CD14-positive monocyte (primary cell): Measurements from ENCODE around the gene METTL16. TPM values are rescaled to one million over a fixed set of nuclear protein-coding genes. Genes with fewer than 3 reads are reported as not detected.
A peak's percentile ranks its signal among the peaks of the same experiment; 100 is the strongest.
"Not testable (repeated sequence)": the region's sequence is repeated elsewhere in the genome, so short reads cannot be mapped to it uniquely, and the experiment has no call there.

ENCODE experiments used
- DNase-seq, 3 donors: peaks; one replicate each; pipeline ENCODE4 v3.0.0-alpha.2; 2011 to 2022
- H2AFZ ChIP-seq: 2 replicates; pipeline ENCODE4 v1.6.0; 2012; ENCODE audit warnings: mild to moderate bottlenecking, low read depth, low read length, inconsistent platforms; ENCODE audit not compliant: insufficient read depth, poor library complexity, severe bottlenecking
- H3K27ac ChIP-seq, 2 donors: 1 replicate in 1 of 2; 2 replicates in 1 of 2; pipeline ENCODE4 v1.5.1; 2012 to 2013; ENCODE audit warnings: low read length in 2 of 2, control low read depth in 1 of 2, inconsistent platforms in 1 of 2, low read depth in 1 of 2, mild to moderate bottlenecking in 1 of 2
- H3K27me3 ChIP-seq, 2 donors: one replicate each; pipeline versions ENCODE4 v1.6.0 to v1.6.1; 2011 to 2013; ENCODE audit warnings: low read length in 2 of 2; ENCODE audit not compliant: control insufficient read depth in 2 of 2, insufficient read depth in 2 of 2
- H3K36me3 ChIP-seq, 2 donors: replicated peaks in 1 of 2; 1 replicate in 1 of 2; 2 replicates in 1 of 2; pipeline versions ENCODE4 v1.5.1 to v1.6.1; 2012 to 2013; ENCODE audit warnings: low read length in 2 of 2, control low read depth in 1 of 2, inconsistent platforms in 1 of 2, mild to moderate bottlenecking in 1 of 2; ENCODE audit not compliant: insufficient read depth in 2 of 2, control insufficient read depth in 1 of 2
- H3K4me1 ChIP-seq, 2 donors: 1 replicate in 1 of 2; 2 replicates in 1 of 2; pipeline versions ENCODE4 v1.5.1 to v1.6.1; 2012 to 2013; ENCODE audit warnings: low read length in 2 of 2, control low read depth in 1 of 2, inconsistent platforms in 1 of 2, mild to moderate bottlenecking in 1 of 2, moderate library complexity in 1 of 2; ENCODE audit not compliant: insufficient read depth in 2 of 2, control insufficient read depth in 1 of 2
- H3K4me2 ChIP-seq: replicated peaks from 2 replicates; pipeline ENCODE3; 2012; ENCODE audit warnings: low read length, moderate library complexity, mild to moderate bottlenecking; ENCODE audit not compliant: poor library complexity, severe bottlenecking; ENCODE audit errors: extremely low read depth
- H3K4me3 ChIP-seq, 3 experiments: fragments of 200-600 bp in 1 of 3; sonication (generic) in 1 of 3; replicated peaks in 1 of 3; 1 replicate in 2 of 3; 2 replicates in 1 of 3; pipeline ENCODE4 v1.5.1; 2011 to 2013; ENCODE audit warnings: low read length in 3 of 3, mild to moderate bottlenecking in 3 of 3, control low read depth in 2 of 3, low read depth in 2 of 3, inconsistent platforms in 1 of 3, moderate library complexity in 1 of 3
- H3K79me2 ChIP-seq: 2 replicates; pipeline ENCODE4 v1.6.0; 2012; ENCODE audit warnings: mild to moderate bottlenecking, control low read depth, inconsistent platforms, low read length, moderate library complexity; ENCODE audit not compliant: insufficient read depth
- H3K9ac ChIP-seq: 2 replicates; pipeline ENCODE4 v1.6.0; 2017; ENCODE audit warnings: low read length, mild to moderate bottlenecking; ENCODE audit not compliant: insufficient read depth, poor library complexity, severe bottlenecking
- H3K9me3 ChIP-seq, 2 donors: replicated peaks in 1 of 2; 1 replicate in 1 of 2; 2 replicates in 1 of 2; pipeline versions ENCODE4 v1.5.1 to v1.6.1; 2012 to 2013; ENCODE audit warnings: low read length in 2 of 2, control low read depth in 1 of 2; ENCODE audit not compliant: control insufficient read depth in 1 of 2, insufficient read depth in 1 of 2
- H4K20me1 ChIP-seq: 2 replicates; pipeline ENCODE4 v1.6.0; 2012; ENCODE audit warnings: mild to moderate bottlenecking, low read length, control low read depth, moderate library complexity; ENCODE audit not compliant: insufficient read depth
- H3K27ac Mint-ChIP-seq, 7 donors: one replicate each; pipeline ENCODE4 v1.8.0; 2020; ENCODE audit warnings: mild to moderate bottlenecking in 7 of 7, mixed read lengths in 7 of 7, moderate library complexity in 6 of 7, inconsistent platforms in 2 of 7
- H3K27me3 Mint-ChIP-seq, 3 donors: one replicate each; pipeline ENCODE4 v1.8.0; 2021 to 2022; ENCODE audit warnings: low read depth in 3 of 3, mild to moderate bottlenecking in 3 of 3, mixed read lengths in 3 of 3, moderate library complexity in 3 of 3, inconsistent platforms in 1 of 3
- H3K36me3 Mint-ChIP-seq, 2 donors: one replicate each; pipeline ENCODE4 v1.8.0; 2020; ENCODE audit warnings: mixed read lengths in 2 of 2, inconsistent platforms in 1 of 2, mild to moderate bottlenecking in 1 of 2
- H3K4me1 Mint-ChIP-seq: one replicate; pipeline ENCODE4 v1.8.0; 2020; ENCODE audit warnings: mild to moderate bottlenecking, mixed read lengths
- H3K4me3 Mint-ChIP-seq, 2 donors: one replicate each; pipeline ENCODE4 v1.8.0; 2020; ENCODE audit warnings: mild to moderate bottlenecking in 2 of 2, mixed read lengths in 2 of 2, moderate library complexity in 1 of 2
- H3K9me3 Mint-ChIP-seq, 7 donors: one replicate each; pipeline ENCODE4 v1.8.0; 2020 to 2022; ENCODE audit warnings: mixed read lengths in 7 of 7, mild to moderate bottlenecking in 6 of 7, moderate library complexity in 6 of 7, inconsistent platforms in 2 of 7
- WGBS: methylation state at CpG from one replicate; pipeline ENCODE4 v1.1.5; 2013; ENCODE audit warnings: missing lambda C conversion rate; ENCODE audit not compliant: insufficient coverage; 5-methylcytosine and 5-hydroxymethylcytosine counted together
- intact Hi-C, 2 donors: fragments of 100-400 bp; cut with micrococcal nuclease; formaldehyde crosslinking; loops; one replicate each; pipeline versions ENCODE4 v1.15.0 to v1.15.1; 2023
- polyA plus RNA-seq, 3 donors: library from polyadenylated mRNA; depleted of rRNA in 1 of 3; unstranded in 2 of 3; stranded (reverse) in 1 of 3; fragments of 300-500 nt in 2 of 3; fragments of >200 nt in 1 of 3; fragmentation: Illumina TruSeq in 2 of 3; gene quantifications; 1 replicate in 2 of 3; 2 replicates in 1 of 3; pipeline ENCODE4 v1.2.3, GENCODE V29; 2012 to 2021
- TF ChIP-seq, protein P1 (sequence below): fragments of 200-600 bp; IDR thresholded peaks from one replicate; pipeline ENCODE4 v1.8.0; 2022; ENCODE audit warnings: antibody characterized with exemption, mild to moderate bottlenecking

The METTL16 gene
- polyA plus RNA-seq, 3 donors: 3.0 to 8.0 (median 4.7) TPM

DNA sequence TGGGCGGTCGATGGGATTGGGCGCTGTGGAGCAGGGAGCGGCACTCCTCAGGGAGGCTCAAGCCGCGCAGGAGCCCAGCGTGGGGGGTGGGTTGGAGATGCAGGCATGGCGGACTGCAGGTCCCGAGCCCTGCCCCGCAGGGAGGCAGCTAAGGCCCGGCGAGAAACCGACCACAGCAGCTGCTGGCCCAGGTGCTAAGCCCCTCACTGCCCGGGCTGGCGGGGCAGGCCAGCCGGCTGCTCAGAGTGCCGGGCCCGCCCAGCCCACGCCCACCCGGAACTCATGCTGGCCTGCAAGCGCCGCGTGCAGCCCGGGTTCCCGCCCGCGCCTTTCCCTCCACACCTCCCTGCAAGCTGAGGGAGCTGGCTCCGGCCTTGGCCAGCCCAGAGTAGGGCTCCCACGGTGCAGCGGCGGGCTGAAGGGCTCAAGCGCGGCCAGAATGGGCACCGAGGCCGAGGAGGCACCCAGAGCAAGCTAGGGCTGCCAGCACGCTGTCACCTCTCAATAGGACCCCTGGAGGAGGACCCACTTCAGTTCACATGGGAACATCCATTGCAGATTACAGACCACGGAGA is 20.5 kb upstream of the METTL16 start:
- no peak overlapping the region for H3K9ac ChIP-seq
- H3K9me3 ChIP-seq: no peaks in the 10 kb centered on the region
- H3K27ac ChIP-seq: no peak overlapping the region
- Mint-ChIP-seq H3K4me1 (peaks cover 4% of the 10 kb centered on the region), H3K27me3 (peaks cover 1 to 4% (median 4%) of the 10 kb centered on the region in 3 donors), H3K4me3 (no peak overlapping the region), H3K36me3 (no peaks in the 10 kb centered on the region), H3K9me3 (peaks cover 0 to 6% (median 4%) of the 10 kb centered on the region in 7 donors), H3K27ac (no peak overlapping the region)
- no peak overlapping the region for H3K4me2 ChIP-seq
- peaks cover 0 to 3% of the 10 kb centered on the region in 2 donors for H3K27me3 ChIP-seq
- WGBS: 95% methylated on average over 36 of the region's 37 CpGs
- H3K4me1 ChIP-seq: no peaks in the 10 kb centered on the region
- no peaks in the 10 kb centered on the region for H3K36me3 ChIP-seq
- intact Hi-C loops: no loop called here
- H4K20me1 ChIP-seq: no peaks in the 10 kb centered on the region
- H3K79me2 ChIP-seq: no peaks in the 10 kb centered on the region
- DNase-seq: no peak
- no peak overlapping the region for H3K4me3 ChIP-seq
- H2AFZ ChIP-seq: no peak overlapping the region
- TF ChIP-seq, protein P1, sequence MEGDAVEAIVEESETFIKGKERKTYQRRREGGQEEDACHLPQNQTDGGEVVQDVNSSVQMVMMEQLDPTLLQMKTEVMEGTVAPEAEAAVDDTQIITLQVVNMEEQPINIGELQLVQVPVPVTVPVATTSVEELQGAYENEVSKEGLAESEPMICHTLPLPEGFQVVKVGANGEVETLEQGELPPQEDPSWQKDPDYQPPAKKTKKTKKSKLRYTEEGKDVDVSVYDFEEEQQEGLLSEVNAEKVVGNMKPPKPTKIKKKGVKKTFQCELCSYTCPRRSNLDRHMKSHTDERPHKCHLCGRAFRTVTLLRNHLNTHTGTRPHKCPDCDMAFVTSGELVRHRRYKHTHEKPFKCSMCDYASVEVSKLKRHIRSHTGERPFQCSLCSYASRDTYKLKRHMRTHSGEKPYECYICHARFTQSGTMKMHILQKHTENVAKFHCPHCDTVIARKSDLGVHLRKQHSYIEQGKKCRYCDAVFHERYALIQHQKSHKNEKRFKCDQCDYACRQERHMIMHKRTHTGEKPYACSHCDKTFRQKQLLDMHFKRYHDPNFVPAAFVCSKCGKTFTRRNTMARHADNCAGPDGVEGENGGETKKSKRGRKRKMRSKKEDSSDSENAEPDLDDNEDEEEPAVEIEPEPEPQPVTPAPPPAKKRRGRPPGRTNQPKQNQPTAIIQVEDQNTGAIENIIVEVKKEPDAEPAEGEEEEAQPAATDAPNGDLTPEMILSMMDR: no peak

DNA sequence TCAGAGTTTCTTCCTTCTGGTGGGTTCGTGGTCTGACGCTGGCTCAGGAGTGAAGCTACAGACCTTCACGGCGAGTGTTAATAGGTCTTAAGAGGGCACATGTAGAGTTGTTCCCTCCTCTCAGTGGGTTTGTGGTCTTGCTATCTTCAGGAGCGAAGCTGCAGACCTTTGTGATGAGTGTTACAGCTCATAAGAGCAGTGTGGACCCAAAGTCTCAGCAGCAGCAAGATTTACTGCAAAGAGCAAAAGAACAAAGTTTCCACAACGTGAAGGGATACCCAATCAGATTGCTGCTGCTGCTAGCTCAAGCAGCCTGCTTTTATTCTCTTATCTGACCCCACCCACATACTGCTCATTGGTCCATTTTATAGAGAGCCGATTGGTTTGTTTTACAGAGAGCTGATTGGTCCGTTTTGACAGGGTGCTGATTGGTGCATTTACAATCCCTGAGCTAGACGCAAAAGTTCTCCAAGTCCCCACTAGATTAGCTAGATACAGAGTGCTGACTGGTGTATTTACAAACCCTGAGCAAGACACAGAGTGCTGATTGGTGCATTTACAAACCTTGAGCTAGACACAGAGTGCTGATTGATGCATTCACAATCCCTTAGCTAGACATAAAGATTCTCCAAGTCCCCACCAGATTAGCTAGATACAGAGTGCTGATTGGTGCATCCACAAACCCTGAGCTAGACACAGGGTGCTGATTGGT is 19.7 kb upstream of the METTL16 start:
- H4K20me1 ChIP-seq, H3K27ac ChIP-seq, H3K79me2 ChIP-seq, H3K4me1 ChIP-seq, H3K9me3 Mint-ChIP-seq, H3K36me3 ChIP-seq, H3K27me3 Mint-ChIP-seq, H3K9me3 ChIP-seq, H3K4me3 ChIP-seq, H3K27me3 ChIP-seq, H3K4me2 ChIP-seq, DNase-seq, intact Hi-C loops, H3K36me3 Mint-ChIP-seq, H3K4me1 Mint-ChIP-seq, H3K27ac Mint-ChIP-seq, H3K9ac ChIP-seq: not testable (repeated sequence)
- H2AFZ ChIP-seq: peak overlapping the region; percentile 53
- peak overlapping the region in 1 of 2 donors; percentile 11 for H3K4me3 Mint-ChIP-seq
- whole genome bisulfite sequencing: 14% methylated on average over 1 of the region's 9 CpGs

DNA sequence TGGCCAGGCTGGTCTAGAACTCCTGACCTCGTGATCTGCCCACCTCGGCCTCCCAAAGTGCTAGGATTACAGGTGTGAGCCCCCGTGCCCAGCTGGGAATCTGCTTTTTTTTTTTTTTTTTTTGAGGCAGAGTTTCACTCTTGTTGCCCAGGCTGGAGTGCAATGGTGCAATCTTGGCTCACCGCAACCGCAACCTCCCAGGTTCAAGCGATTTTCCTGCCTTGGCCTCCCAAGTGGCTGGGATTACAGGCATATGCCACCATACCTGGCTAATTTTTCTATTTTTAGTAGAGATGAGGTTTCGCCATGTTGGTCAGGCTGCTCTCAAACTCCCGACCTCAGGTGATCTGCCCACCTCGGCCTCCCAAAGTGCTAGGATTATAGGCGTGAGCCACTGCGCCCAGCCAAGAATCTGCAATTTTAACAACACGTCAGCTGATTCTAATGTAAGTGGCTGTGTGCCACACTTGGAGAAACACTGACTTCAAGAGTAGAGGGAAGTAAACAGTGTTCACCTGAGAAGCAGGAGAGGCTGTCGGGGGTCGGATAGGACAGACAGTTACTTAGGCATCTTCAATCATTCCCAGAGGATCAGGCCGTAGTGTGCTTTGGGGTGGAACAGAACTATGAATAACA is 10.2 kb upstream of the METTL16 start:
- H3K9ac ChIP-seq, H2AFZ ChIP-seq, DNase-seq, intact Hi-C loops, H4K20me1 ChIP-seq, H3K27me3 ChIP-seq, H3K9me3 Mint-ChIP-seq, H3K4me1 ChIP-seq, H3K79me2 ChIP-seq, H3K4me3 Mint-ChIP-seq, H3K27ac ChIP-seq, H3K9me3 ChIP-seq, H3K36me3 ChIP-seq, H3K4me2 ChIP-seq, H3K27ac Mint-ChIP-seq, H3K36me3 Mint-ChIP-seq, H3K4me1 Mint-ChIP-seq, H3K4me3 ChIP-seq: not testable (repeated sequence)
- WGBS: 99% methylated on average over 8 of the region's 15 CpGs
- peaks cover 0 to 10% (median 1%) of the 10 kb centered on the region in 3 donors for H3K27me3 Mint-ChIP-seq
